Activated T-helper 17 cell treated with anti-CD3 and anti-CD28 coated beads, Interleukin-2, amount 50 U/mL, for 72 hours (primary cell): Measurements from ENCODE around the gene SIGLEC11. TPM values are rescaled to one million over a fixed set of nuclear protein-coding genes. Genes with fewer than 3 reads are reported as not detected.
A peak's percentile ranks its signal among the peaks of the same experiment; 100 is the strongest.
"Not testable (repeated sequence)": the region's sequence is repeated elsewhere in the genome, so short reads cannot be mapped to it uniquely, and the experiment has no call there.

ENCODE experiments used
- ATAC-seq: fragments of 150-1000 bp; cut with Tn5 transposase; replicated peaks from 2 replicates; pipeline ENCODE4 v1.10.0; 2021; ENCODE audit warnings: mild to moderate bottlenecking, moderate library complexity
- H3K27ac Mint-ChIP-seq: one replicate; pipeline ENCODE4 v1.8.0; 2022; ENCODE audit warnings: mixed read lengths
- H3K27me3 Mint-ChIP-seq: one replicate; pipeline ENCODE4 v1.8.0; 2022; ENCODE audit warnings: mixed read lengths
- H3K36me3 Mint-ChIP-seq: one replicate; pipeline ENCODE4 v1.8.0; 2022; ENCODE audit warnings: low read depth, mild to moderate bottlenecking, mixed read lengths
- H3K4me1 Mint-ChIP-seq: one replicate; pipeline ENCODE4 v1.8.0; 2022; ENCODE audit warnings: mixed read lengths
- H3K4me3 Mint-ChIP-seq: one replicate; pipeline ENCODE4 v1.8.0; 2022; ENCODE audit warnings: mild to moderate bottlenecking, mixed read lengths
- H3K9me3 Mint-ChIP-seq: one replicate; pipeline ENCODE4 v1.8.0; 2022; ENCODE audit warnings: mixed read lengths
- total RNA-seq, 2 donors: library from RNA; stranded (reverse); gene quantifications; one replicate each; pipeline ENCODE4 v1.2.3, GENCODE V29; 2022

Gene SIGLEC11
- not detected for total RNA-seq

DNA sequence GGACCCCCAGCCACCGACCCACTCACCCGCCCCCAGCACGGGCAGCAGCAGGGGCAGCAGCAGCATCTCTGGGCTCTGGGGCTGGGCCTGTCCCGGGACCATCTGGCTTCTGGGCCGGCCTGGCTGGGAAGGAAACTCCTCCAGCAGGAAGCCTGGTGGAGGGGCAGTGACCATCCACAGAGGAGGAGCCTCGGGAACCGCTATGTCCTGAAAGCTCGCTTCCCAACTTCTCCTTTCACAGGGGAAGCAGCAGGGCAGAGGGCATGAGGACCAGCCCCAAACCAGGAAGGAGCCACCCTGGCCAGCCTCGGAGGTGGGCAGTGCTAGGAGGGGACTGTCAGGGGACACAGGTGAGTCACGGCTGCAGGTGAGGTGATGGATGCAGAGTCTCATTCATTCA is at the start of gene SIGLEC11:
Gene SIGLEC11, minus strand, starts transcription at position 193 of the 400 bp plus-strand sequence. Its CDS starts 91 bp downstream, at position 102.
- not testable (repeated sequence) for ATAC-seq, H3K27ac Mint-ChIP-seq, H3K9me3 Mint-ChIP-seq, H3K4me1 Mint-ChIP-seq, H3K36me3 Mint-ChIP-seq, H3K4me3 Mint-ChIP-seq, H3K27me3 Mint-ChIP-seq

DNA sequence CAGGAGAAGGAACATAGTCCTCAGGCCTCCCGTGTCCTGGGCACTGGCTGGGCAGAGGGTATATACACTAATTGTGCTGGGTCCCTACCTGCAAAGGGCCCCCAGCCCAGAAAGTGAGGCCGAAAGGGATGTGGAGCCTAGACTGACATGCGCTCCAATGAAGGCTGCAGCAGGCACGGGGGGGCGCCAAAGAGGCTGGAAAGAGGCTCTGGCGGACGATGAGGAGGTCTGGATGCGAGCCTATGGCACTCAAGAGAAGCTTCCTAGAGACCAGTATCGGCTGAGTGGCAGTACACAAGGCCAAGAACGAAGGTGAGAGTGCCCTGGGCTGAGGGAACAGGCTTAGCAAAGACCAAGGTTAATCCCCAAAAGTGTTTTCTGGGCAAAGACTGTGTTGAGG is 47.6 kb upstream of the SIGLEC11 start:
- ATAC-seq, result no peak
- no peaks in the 10 kb centered on the region for H3K9me3 Mint-ChIP-seq
- H3K4me1 Mint-ChIP-seq, result peaks cover 19% of the 10 kb centered on the region
- peaks cover 82% of the 10 kb centered on the region for H3K36me3 Mint-ChIP-seq
- H3K27me3 Mint-ChIP-seq, result no peaks in the 10 kb centered on the region
- H3K27ac Mint-ChIP-seq, result peak overlapping the region; percentile 9
- no peak overlapping the region for H3K4me3 Mint-ChIP-seq

DNA sequence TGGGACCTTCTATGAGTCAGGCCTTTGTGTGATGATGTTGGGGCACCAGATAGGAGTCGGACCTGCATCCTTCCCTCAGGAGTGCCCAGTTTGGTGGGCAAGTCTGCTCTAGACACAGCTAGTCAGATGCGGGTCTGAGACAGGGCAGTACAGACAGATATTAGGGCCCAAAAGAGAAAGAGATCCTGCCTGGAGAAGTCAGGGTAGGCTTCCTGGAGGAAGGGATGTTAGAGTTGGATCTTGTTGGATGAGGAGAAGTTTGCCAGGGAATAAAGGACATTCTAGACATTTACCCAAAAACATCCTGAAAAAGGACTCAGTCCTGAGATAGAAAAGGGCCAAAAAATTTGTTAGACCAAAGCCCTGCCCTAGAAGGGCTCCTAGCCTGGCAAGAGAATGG is 47.0 kb upstream of the SIGLEC11 start:
- no peaks in the 10 kb centered on the region for H3K9me3 Mint-ChIP-seq
- no peak overlapping the region for H3K27ac Mint-ChIP-seq
- no peaks in the 10 kb centered on the region for H3K27me3 Mint-ChIP-seq
- no peak for ATAC-seq
- H3K4me3 Mint-ChIP-seq, result no peak overlapping the region
- H3K36me3 Mint-ChIP-seq, result peaks cover 82% of the 10 kb centered on the region
- H3K4me1 Mint-ChIP-seq, result peaks cover 19% of the 10 kb centered on the region

GRCh38 chr19:50007170-50007569 is 46.2 kb upstream of the SIGLEC11 start:
- H3K27ac Mint-ChIP-seq, result no peak overlapping the region
- H3K27me3 Mint-ChIP-seq, result no peaks in the 10 kb centered on the region
- no peak overlapping the region for H3K4me3 Mint-ChIP-seq
- H3K9me3 Mint-ChIP-seq, result no peaks in the 10 kb centered on the region
- no peak for ATAC-seq
- H3K4me1 Mint-ChIP-seq, result peaks cover 19% of the 10 kb centered on the region
- peaks cover 82% of the 10 kb centered on the region for H3K36me3 Mint-ChIP-seq

DNA sequence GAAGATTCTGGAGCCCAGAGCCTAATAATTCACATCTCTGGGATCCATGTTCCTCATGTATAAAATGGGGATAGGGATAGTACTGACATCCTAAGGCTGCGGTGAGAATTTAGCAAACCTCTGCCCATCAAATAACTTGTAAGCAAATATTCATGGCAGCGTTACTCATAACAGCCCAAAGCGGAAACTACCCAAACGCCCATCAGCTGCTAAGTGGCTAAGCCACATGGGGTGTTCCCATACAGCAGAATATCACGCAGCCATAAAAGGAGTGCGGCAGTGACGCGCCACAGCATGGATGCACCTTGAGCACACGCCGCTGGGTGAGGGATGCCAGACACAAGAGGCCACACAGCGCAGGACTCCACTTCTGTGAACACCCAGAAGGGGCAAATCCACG is 44.5 kb upstream of the SIGLEC11 start:
- H3K27me3 Mint-ChIP-seq, result no peaks in the 10 kb centered on the region
- peaks cover 24% of the 10 kb centered on the region for H3K4me1 Mint-ChIP-seq
- peaks cover 85% of the 10 kb centered on the region for H3K36me3 Mint-ChIP-seq
- no peaks in the 10 kb centered on the region for H3K9me3 Mint-ChIP-seq
- peak overlapping the region; percentile 59 for H3K4me3 Mint-ChIP-seq
- no peak overlapping the region for H3K27ac Mint-ChIP-seq
- peak; percentile 76 for ATAC-seq

GRCh38 chr19:50003810-50004419 is 42.9 kb upstream of the SIGLEC11 start:
- ATAC-seq, result peak; percentile 94
- H3K36me3 Mint-ChIP-seq, result peaks cover 97% of the 10 kb centered on the region
- H3K4me1 Mint-ChIP-seq, result peaks cover 24% of the 10 kb centered on the region
- H3K27ac Mint-ChIP-seq, result peak overlapping the region; percentile 17
- no peaks in the 10 kb centered on the region for H3K27me3 Mint-ChIP-seq
- H3K9me3 Mint-ChIP-seq, result no peaks in the 10 kb centered on the region
- peak overlapping the region; percentile 59 for H3K4me3 Mint-ChIP-seq

DNA sequence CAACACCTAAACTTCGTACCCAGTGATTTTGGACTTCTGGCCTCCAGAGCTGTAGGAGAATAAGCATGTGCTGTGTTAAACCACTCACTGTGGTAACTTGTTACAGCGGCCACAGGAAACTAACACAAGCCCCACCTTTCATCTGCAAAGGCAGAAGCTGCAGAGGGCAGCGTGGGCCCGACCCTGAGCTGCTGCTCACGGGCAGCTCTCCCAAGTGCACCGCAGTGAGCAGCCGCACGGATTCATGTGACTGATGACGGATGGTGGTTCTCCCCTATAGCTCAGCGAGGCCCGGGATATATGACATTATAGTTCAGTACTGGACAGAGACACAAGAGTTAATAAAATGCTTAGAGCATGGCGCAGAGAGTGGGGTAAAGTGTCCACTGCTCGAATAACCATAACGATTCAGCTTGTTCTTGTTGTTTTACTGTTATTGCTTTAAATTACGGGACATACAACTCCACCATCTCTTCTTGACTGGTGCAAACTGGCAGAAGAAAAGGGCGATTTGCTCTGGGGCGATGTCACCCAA is 42.3 kb upstream of the SIGLEC11 start:
- peaks cover 24% of the 10 kb centered on the region for H3K4me1 Mint-ChIP-seq
- H3K27me3 Mint-ChIP-seq, result no peaks in the 10 kb centered on the region
- H3K4me3 Mint-ChIP-seq, result peak overlapping the region; percentile 59
- H3K36me3 Mint-ChIP-seq, result peaks cover 97% of the 10 kb centered on the region
- no peak for ATAC-seq
- no peaks in the 10 kb centered on the region for H3K9me3 Mint-ChIP-seq
- peak overlapping the region; percentile 17 for H3K27ac Mint-ChIP-seq

- Mint-ChIP-seq H3K4me1 (peaks cover 29% of the 10 kb centered on the region), H3K4me3 (no peak overlapping the region), H3K36me3 (peaks cover 97% of the 10 kb centered on the region), H3K27ac (no peak overlapping the region), H3K9me3 (no peaks in the 10 kb centered on the region), H3K27me3 (no peaks in the 10 kb centered on the region)
- ATAC-seq, result no peak
Measured at GRCh38 chr19:50002386-50002960, 41.5 kb upstream of the SIGLEC11 start.

GRCh38 chr19:50001775-50002174 is 40.8 kb upstream of the SIGLEC11 start:
- Mint-ChIP-seq H3K27me3 (no peaks in the 10 kb centered on the region), H3K36me3 (peaks cover 94% of the 10 kb centered on the region), H3K4me1 (peaks cover 29% of the 10 kb centered on the region), H3K4me3 (no peak overlapping the region), H3K9me3 (no peaks in the 10 kb centered on the region), H3K27ac (no peak overlapping the region)
- ATAC-seq, result no peak

DNA sequence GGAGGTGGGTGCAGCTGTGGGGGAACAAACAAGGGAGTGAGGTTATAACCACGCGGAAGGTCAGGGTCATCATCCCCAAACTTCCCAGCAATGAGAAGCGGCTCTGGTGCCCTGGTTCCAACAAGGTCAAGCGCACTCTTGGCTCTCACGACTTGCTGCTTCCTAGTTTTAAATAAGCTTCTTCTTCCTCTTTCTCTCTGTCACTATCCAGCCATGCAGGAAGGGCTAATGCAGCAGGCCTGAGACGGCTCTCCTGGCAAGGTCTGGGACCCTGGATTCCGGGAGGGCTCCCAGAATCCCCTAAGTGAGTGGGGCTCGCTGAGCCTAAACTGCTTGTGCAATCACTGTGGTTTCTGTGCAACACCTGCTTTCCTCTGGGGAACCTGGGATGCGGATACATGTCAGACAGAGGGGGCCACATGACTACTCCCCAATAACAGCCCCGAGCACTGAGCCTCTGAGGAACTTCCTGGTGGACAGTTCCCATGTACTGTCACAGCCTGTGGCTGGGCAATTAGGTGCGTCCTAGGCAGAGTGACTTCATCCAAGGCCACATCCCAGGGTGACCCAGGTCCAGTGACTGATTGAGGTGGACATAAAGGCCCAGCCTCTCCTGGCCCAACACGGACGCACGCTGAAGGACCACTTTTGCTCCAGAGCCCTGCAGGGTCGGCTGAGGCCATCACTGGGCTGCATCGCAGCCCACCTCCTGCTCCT is 40.0 kb upstream of the SIGLEC11 start:
- H3K27ac Mint-ChIP-seq, result no peak overlapping the region
- ATAC-seq, result no peak
- peaks cover 29% of the 10 kb centered on the region for H3K4me1 Mint-ChIP-seq
- H3K27me3 Mint-ChIP-seq, result no peaks in the 10 kb centered on the region
- H3K4me3 Mint-ChIP-seq, result no peak overlapping the region
- H3K9me3 Mint-ChIP-seq, result no peaks in the 10 kb centered on the region
- H3K36me3 Mint-ChIP-seq, result peaks cover 93% of the 10 kb centered on the region

- peaks cover 24% of the 10 kb centered on the region for H3K4me1 Mint-ChIP-seq
- H3K36me3 Mint-ChIP-seq, result peaks cover 91% of the 10 kb centered on the region
- no peaks in the 10 kb centered on the region for H3K27me3 Mint-ChIP-seq
- H3K4me3 Mint-ChIP-seq, result no peak overlapping the region
- no peak overlapping the region for H3K27ac Mint-ChIP-seq
- H3K9me3 Mint-ChIP-seq, result no peaks in the 10 kb centered on the region
- ATAC-seq, result peak; percentile 43
Measured at GRCh38 chr19:50000038-50000840, 39.3 kb upstream of the SIGLEC11 start.

- Mint-ChIP-seq H3K27ac (no peak overlapping the region), H3K9me3 (no peaks in the 10 kb centered on the region), H3K4me3 (no peak overlapping the region), H3K36me3 (peaks cover 91% of the 10 kb centered on the region), H3K4me1 (peaks cover 19% of the 10 kb centered on the region), H3K27me3 (no peaks in the 10 kb centered on the region)
- ATAC-seq, result no peak
Measured at GRCh38 chr19:49999371-50000010, 38.5 kb upstream of the SIGLEC11 start.

DNA sequence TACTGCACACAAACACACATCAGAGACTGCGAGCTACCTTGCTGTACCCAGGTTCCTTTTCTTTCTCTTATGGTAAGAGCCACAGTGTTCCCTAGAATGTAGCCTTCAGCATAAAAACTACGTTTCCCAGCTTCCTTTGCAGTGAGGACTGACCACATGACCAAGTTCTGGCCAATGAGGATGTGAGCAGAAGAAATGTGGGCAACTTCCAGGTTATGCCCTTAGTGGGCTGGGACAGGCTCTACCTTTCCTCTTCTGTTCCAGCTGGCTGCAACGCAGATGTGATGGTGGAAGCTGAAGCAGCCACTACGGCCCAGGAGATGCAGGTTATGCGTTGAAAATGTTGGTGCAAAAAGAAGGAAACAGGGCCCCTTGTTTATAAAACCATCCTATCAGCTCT is 36.7 kb upstream of the SIGLEC11 start:
- Mint-ChIP-seq H3K27ac (no peak overlapping the region), H3K4me1 (peaks cover 9% of the 10 kb centered on the region), H3K4me3 (no peak overlapping the region), H3K36me3 (peaks cover 88% of the 10 kb centered on the region), H3K9me3 (no peaks in the 10 kb centered on the region), H3K27me3 (no peaks in the 10 kb centered on the region)
- ATAC-seq, result peak; percentile 65

GRCh38 chr19:49988433-49988832 is 27.5 kb upstream of the SIGLEC11 start:
- ATAC-seq, result peak; percentile 95
- Mint-ChIP-seq H3K9me3 (no peaks in the 10 kb centered on the region), H3K27me3 (no peaks in the 10 kb centered on the region), H3K27ac (peak overlapping the region; percentile 17), H3K36me3 (peaks cover 86% of the 10 kb centered on the region), H3K4me1 (peaks cover 15% of the 10 kb centered on the region), H3K4me3 (no peak overlapping the region)
